HCT116 (cell line): ENCODE data around the gene OR10V1.

Source experiments
- CTCF ChIP-seq, 3 experiments: fragments of 200-600 bp in 1 of 3; sonication (generic) in 1 of 3; IDR thresholded peaks in 2 of 3; conservative IDR thresholded peaks in 1 of 3; 2 replicates each; pipeline ENCODE4 v1.5.1; 2012 to 2017; ENCODE audit warnings: low read depth in 2 of 3, low read length in 2 of 3, antibody characterized with exemption in 1 of 3, borderline replicate concordance in 1 of 3, control low read depth in 1 of 3, mild to moderate bottlenecking in 1 of 3, mixed read lengths in 1 of 3, mixed run types in 1 of 3, moderate library complexity in 1 of 3; ENCODE audit not compliant: insufficient read depth in 1 of 3
- EGR1 ChIP-seq: IDR thresholded peaks from 2 replicates; pipeline ENCODE4 v1.6.1; 2012; ENCODE audit warnings: low read depth
- ELF1 ChIP-seq: IDR thresholded peaks from 2 replicates; pipeline ENCODE4 v1.6.1; 2012; ENCODE audit warnings: low read depth, borderline replicate concordance
- EZH2 ChIP-seq: fragments of 200-600 bp; sonication (generic); IDR thresholded peaks from 2 replicates; pipeline ENCODE4 v1.6.1; 2017; ENCODE audit warnings: antibody characterized with exemption, mixed run types
- MAX ChIP-seq: IDR thresholded peaks from 2 replicates; pipeline ENCODE4 v1.6.1; 2012
- POLR2A ChIP-seq: IDR thresholded peaks from 2 replicates; pipeline ENCODE4 v1.7.0; 2011; ENCODE audit warnings: borderline replicate concordance; ENCODE audit not compliant: insufficient read depth, insufficient read length; ENCODE audit errors: extremely low read depth
- ZNF274 ChIP-seq: fragments of 200-500 bp; sonication (Bioruptor generic); IDR thresholded peaks from 2 replicates; pipeline ENCODE4 v1.6.1; 2014; ENCODE audit warnings: mild to moderate bottlenecking, low read depth, low read length, inconsistent platforms

GRCh38 chr11:59724066-59724465 lies 10.4 kb upstream of the OR10V1 start:
- no peak for TF ChIP-seq POLR2A
- no peak for TF ChIP-seq CTCF (IDR thresholded peaks at IDR 0.05 in 2 of 3, conservative IDR thresholded peaks at IDR 0.05 in 1 of 3; ENCODE audit: borderline replicate concordance in 1 of 3, insufficient read depth in 1 of 3, low read depth in 2 of 3, low read length in 2 of 3)
- no peak for TF ChIP-seq EGR1
- TF ChIP-seq MAX: no peak
- no peak for TF ChIP-seq ZNF274
- no peak for TF ChIP-seq ELF1
- no peak for TF ChIP-seq EZH2
